ENCODE data around the gene SPRY2. TPM values are rescaled to one million over a fixed set of nuclear protein-coding genes. Genes with fewer than 3 reads are reported as not detected.
A peak's percentile ranks its signal among the peaks of the same experiment; 100 is the strongest.

SPRY2 gene, protein sequence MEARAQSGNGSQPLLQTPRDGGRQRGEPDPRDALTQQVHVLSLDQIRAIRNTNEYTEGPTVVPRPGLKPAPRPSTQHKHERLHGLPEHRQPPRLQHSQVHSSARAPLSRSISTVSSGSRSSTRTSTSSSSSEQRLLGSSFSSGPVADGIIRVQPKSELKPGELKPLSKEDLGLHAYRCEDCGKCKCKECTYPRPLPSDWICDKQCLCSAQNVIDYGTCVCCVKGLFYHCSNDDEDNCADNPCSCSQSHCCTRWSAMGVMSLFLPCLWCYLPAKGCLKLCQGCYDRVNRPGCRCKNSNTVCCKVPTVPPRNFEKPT
- polyA plus RNA-seq (2011; rRNA removed) = 23.1 and 28.9 TPM in 2 replicates
- 21.0 and 23.1 TPM in 2 replicates for polyA plus RNA-seq (2012; cell fraction: cytosol; rRNA removed)
- polyA plus RNA-seq (2012; cell fraction: nucleus; rRNA removed) = 23.3 and 30.8 TPM in 2 replicates
- polyA plus RNA-seq (2017; fragmentation: RNase III; extraction: RNeasy Plus Mini Kit Qiagen cat#74134 plus additional on column Dnase treatment) = 5.3 to 7.6 TPM (median 5.9 TPM) in 3 replicates
- polyA minus RNA-seq (2011; rRNA and poly(A)+ RNA removed) = 25.8 and 30.1 TPM in 2 replicates

DNA sequence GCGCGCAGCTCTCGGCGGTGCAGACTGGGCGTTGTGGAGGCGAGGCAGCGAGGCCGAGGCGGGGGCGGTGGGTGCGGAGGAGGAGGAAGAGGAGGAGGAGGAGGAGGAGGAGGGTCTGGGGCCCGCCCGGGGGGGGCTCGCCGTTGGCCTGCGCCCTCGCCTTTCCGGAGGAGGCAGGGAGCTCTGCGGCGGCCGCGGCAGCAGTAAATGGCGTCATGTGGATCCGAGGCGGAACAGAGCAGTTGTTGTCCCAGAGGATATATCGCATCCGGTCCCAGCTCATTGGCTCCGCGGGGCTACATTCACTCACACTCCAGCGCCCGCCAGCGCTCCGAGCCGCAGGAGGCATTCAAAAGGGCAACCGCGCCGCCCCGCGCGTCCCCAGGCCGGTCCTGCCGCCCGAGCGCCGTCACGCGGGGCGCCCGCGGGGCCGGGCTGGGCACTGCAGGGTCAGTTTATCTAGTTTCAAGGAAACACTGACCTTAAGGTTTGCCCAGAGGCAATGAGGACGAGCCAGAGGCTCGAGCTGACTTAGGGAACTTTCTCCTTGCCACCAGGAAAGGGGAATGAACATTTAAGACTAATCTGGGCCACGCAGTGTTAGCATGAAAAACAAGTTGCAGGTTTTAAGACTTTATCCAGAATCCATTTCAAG, at the start of gene SPRY2:
Gene SPRY2, minus strand, starts transcription at position 26 of the 655 bp plus-strand sequence. CDS start 3,421 bp downstream, outside the sequence.
- 0% methylated on average over 15 of the region's 54 CpGs for WGBS (ENCODE audit: missing lambda C conversion rate)
- no peak for FAIRE-seq

More for the DNA sequence above, at the start of gene SPRY2:
- DNase-seq (ENCODE audit: low read depth in 1 of 2, low spot score in 1 of 2) (peak; percentile 74 to 92), ATAC-seq (peak; percentile 77 to 82)
- POLR2A ChIA-PET = interaction anchor here (0.5 to 2.2 kb wide), 23 partner anchors 11 to 710 kb away, joined by 3 to 15 read pairs (median 3); no protein-coding TSS in a partner anchor
- TF ChIP-seq FOSL2 (IDR thresholded peaks at IDR 0.05) (no peak), FOSL2 (CRISPR knock-in tag; IDR thresholded peaks at IDR 0.05) (no peak), JUN (IDR thresholded peaks at IDR 0.05) (peak in 1 of 2 experiments; percentile 77; a peak in 2 of 5 replicates), MYC (IDR thresholded peaks at IDR 0.05; ENCODE audit: borderline replicate concordance, low read length) (peak; percentile 29; the same call in 1 of the 2 replicates), RFX5 (IDR thresholded peaks at IDR 0.05) (no peak), TFCP2L1 (CRISPR knock-in tag; IDR thresholded peaks at IDR 0.05) (no peak), KDM5A (IDR thresholded peaks at IDR 0.05) (no peak), RAD21 (conservative IDR thresholded peaks at IDR 0.05 in 1 of 2, IDR thresholded peaks at IDR 0.05 in 1 of 2) (peak in 1 of 2 experiments; percentile 38; a peak in 2 of 5 replicates), TP53 (CRISPR knock-in tag; IDR thresholded peaks at IDR 0.05) (no peak), CEBPB (IDR thresholded peaks at IDR 0.05) (no peak), ZC3H11A (IDR thresholded peaks at IDR 0.05) (no peak), SMC3 (IDR thresholded peaks at IDR 0.05) (no peak; the same call in 2 of the 3 replicates), ZFP36 (IDR thresholded peaks at IDR 0.05; ENCODE audit: borderline replicate concordance, partially characterized antibody) (no peak), MAFK (IDR thresholded peaks at IDR 0.05; ENCODE audit: partially characterized antibody) (no peak), EHF (CRISPR knock-in tag; IDR thresholded peaks at IDR 0.05) (no peak), MAZ (IDR thresholded peaks at IDR 0.05; ENCODE audit: borderline replicate concordance, low read depth, low read length) (no peak), ESRRA (IDR thresholded peaks at IDR 0.05; ENCODE audit: borderline replicate concordance, low read length) (no peak; the same call in 1 of the 2 replicates), RCOR1 (IDR thresholded peaks at IDR 0.05; ENCODE audit: low read depth, low read length) (no peak), POLR2A (IDR thresholded peaks at IDR 0.05; ENCODE audit: low read length) (peak; percentile 45), KDM1A (IDR thresholded peaks at IDR 0.05; ENCODE audit: low read depth) (no peak), HOXB13 (CRISPR knock-in tag; IDR thresholded peaks at IDR 0.05; ENCODE audit: low read depth) (no peak), RARB (CRISPR knock-in tag; IDR thresholded peaks at IDR 0.05) (no peak)
- TF ChIP-seq, protein P1, sequence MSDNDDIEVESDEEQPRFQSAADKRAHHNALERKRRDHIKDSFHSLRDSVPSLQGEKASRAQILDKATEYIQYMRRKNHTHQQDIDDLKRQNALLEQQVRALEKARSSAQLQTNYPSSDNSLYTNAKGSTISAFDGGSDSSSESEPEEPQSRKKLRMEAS (IDR thresholded peaks at IDR 0.05) = peak; percentile 59; the same call in 1 of the 2 replicates
- TF ChIP-seq, protein P2, sequence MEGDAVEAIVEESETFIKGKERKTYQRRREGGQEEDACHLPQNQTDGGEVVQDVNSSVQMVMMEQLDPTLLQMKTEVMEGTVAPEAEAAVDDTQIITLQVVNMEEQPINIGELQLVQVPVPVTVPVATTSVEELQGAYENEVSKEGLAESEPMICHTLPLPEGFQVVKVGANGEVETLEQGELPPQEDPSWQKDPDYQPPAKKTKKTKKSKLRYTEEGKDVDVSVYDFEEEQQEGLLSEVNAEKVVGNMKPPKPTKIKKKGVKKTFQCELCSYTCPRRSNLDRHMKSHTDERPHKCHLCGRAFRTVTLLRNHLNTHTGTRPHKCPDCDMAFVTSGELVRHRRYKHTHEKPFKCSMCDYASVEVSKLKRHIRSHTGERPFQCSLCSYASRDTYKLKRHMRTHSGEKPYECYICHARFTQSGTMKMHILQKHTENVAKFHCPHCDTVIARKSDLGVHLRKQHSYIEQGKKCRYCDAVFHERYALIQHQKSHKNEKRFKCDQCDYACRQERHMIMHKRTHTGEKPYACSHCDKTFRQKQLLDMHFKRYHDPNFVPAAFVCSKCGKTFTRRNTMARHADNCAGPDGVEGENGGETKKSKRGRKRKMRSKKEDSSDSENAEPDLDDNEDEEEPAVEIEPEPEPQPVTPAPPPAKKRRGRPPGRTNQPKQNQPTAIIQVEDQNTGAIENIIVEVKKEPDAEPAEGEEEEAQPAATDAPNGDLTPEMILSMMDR (IDR thresholded peaks at IDR 0.05) = 0 out of 3 replicates have a peak, but pooled peaks have one; percentile 8
- TF ChIP-seq, protein P3, sequence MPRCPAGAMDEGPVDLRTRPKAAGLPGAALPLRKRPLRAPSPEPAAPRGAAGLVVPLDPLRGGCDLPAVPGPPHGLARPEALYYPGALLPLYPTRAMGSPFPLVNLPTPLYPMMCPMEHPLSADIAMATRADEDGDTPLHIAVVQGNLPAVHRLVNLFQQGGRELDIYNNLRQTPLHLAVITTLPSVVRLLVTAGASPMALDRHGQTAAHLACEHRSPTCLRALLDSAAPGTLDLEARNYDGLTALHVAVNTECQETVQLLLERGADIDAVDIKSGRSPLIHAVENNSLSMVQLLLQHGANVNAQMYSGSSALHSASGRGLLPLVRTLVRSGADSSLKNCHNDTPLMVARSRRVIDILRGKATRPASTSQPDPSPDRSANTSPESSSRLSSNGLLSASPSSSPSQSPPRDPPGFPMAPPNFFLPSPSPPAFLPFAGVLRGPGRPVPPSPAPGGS (IDR thresholded peaks at IDR 0.05) = peak; percentile 67
- TF ChIP-seq, protein P4, sequence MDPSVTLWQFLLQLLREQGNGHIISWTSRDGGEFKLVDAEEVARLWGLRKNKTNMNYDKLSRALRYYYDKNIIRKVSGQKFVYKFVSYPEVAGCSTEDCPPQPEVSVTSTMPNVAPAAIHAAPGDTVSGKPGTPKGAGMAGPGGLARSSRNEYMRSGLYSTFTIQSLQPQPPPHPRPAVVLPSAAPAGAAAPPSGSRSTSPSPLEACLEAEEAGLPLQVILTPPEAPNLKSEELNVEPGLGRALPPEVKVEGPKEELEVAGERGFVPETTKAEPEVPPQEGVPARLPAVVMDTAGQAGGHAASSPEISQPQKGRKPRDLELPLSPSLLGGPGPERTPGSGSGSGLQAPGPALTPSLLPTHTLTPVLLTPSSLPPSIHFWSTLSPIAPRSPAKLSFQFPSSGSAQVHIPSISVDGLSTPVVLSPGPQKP (IDR thresholded peaks at IDR 0.05; ENCODE audit: low read depth, low read length) = no peak
- TF ChIP-seq, protein P5, sequence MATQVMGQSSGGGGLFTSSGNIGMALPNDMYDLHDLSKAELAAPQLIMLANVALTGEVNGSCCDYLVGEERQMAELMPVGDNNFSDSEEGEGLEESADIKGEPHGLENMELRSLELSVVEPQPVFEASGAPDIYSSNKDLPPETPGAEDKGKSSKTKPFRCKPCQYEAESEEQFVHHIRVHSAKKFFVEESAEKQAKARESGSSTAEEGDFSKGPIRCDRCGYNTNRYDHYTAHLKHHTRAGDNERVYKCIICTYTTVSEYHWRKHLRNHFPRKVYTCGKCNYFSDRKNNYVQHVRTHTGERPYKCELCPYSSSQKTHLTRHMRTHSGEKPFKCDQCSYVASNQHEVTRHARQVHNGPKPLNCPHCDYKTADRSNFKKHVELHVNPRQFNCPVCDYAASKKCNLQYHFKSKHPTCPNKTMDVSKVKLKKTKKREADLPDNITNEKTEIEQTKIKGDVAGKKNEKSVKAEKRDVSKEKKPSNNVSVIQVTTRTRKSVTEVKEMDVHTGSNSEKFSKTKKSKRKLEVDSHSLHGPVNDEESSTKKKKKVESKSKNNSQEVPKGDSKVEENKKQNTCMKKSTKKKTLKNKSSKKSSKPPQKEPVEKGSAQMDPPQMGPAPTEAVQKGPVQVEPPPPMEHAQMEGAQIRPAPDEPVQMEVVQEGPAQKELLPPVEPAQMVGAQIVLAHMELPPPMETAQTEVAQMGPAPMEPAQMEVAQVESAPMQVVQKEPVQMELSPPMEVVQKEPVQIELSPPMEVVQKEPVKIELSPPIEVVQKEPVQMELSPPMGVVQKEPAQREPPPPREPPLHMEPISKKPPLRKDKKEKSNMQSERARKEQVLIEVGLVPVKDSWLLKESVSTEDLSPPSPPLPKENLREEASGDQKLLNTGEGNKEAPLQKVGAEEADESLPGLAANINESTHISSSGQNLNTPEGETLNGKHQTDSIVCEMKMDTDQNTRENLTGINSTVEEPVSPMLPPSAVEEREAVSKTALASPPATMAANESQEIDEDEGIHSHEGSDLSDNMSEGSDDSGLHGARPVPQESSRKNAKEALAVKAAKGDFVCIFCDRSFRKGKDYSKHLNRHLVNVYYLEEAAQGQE (IDR thresholded peaks at IDR 0.05) = no peak
- TF ChIP-seq, protein P6, sequence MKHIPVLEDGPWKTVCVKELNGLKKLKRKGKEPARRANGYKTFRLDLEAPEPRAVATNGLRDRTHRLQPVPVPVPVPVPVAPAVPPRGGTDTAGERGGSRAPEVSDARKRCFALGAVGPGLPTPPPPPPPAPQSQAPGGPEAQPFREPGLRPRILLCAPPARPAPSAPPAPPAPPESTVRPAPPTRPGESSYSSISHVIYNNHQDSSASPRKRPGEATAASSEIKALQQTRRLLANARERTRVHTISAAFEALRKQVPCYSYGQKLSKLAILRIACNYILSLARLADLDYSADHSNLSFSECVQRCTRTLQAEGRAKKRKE (CRISPR knock-in tag; IDR thresholded peaks at IDR 0.05; ENCODE audit: low read depth) = no peak
- Histone ChIP-seq H3K4me2 (peak within 1 kb of the TSS; percentile 84), H3K4me1 (peaks cover 17% of the 10 kb centered on the region; the same call in 2 of the 3 replicates), H3K9me3 (no peaks in the 10 kb centered on the region), H3K4me3 (peak within 1 kb of the TSS; percentile 84), H3K27ac (peak within 1 kb of the TSS; percentile 94 to 97)
- CTCF ChIA-PET = interaction anchor here (0.6 to 4.1 kb wide), 3 partner anchors 18 to 554 kb away, joined by 3 to 45 read pairs (median 3); no protein-coding TSS in a partner anchor

Data from A549 (cell line).